ENCODE measurements around the gene WBP2NL. TPM values are rescaled to one million over a fixed set of nuclear protein-coding genes. Genes with fewer than 3 reads are reported as not detected.

WBP2NL gene
- total RNA-seq, 1 experiment from 2014 or later, result 0.22 TPM

GRCh38 chr22:41987276-41987675, 11.3 kb upstream of the WBP2NL start:
- Histone ChIP-seq H3K4ac (ENCODE audit: low read depth, low read length) (no peak overlapping the region), H3K79me2 (ENCODE audit: insufficient read depth, low read length) (no peaks in the 10 kb centered on the region), H2BK120ac (ENCODE audit: low read depth, low read length, poor library complexity, severe bottlenecking) (no peak overlapping the region), H2AFZ (ENCODE audit: low read length) (no peak overlapping the region), H2BK15ac (ENCODE audit: low read depth, low read length) (no peak overlapping the region), H3K23me2 (ENCODE audit: insufficient read length, low read depth, low read length, poor library complexity, severe bottlenecking) (no peaks in the 10 kb centered on the region), H3K9me3 (ENCODE audit: control insufficient read depth, low read depth, low read length) (no peaks in the 10 kb centered on the region), H4K20me1 (ENCODE audit: control insufficient read depth, insufficient read depth, insufficient read length) (no peaks in the 10 kb centered on the region), H2BK5ac (ENCODE audit: insufficient read length, low read length) (no peak overlapping the region), H2BK20ac (ENCODE audit: low read depth, low read length, poor library complexity, severe bottlenecking) (no peak overlapping the region), H2AK5ac (ENCODE audit: insufficient read length, low read length) (no peak overlapping the region), H3K14ac (ENCODE audit: insufficient read depth, low read length) (no peak overlapping the region), H4K8ac (replicated peaks; ENCODE audit: insufficient read length, low read depth, low read length) (no peak overlapping the region), H3K18ac (ENCODE audit: insufficient read length, low read depth, low read length) (no peak overlapping the region), H3T11ph (ENCODE audit: low read length) (no peak overlapping the region), H3K4me1 (ENCODE audit: insufficient read depth, low read length) (no peaks in the 10 kb centered on the region), H3K27ac (ENCODE audit: insufficient read length, low read depth, low read length) (no peak overlapping the region), H3K23ac (ENCODE audit: insufficient read length, low read depth, low read length) (no peak overlapping the region), H3K27me3 (ENCODE audit: insufficient read depth, low read length) (no peaks in the 10 kb centered on the region), H3K4me2 (ENCODE audit: insufficient read depth, insufficient read length, low read length) (no peak overlapping the region), H3K9ac (ENCODE audit: extremely low read depth, insufficient read length, low read length) (no peak overlapping the region), H2BK12ac (ENCODE audit: insufficient read length, low read depth, low read length) (no peak overlapping the region), H3K56ac (ENCODE audit: insufficient read length, low read depth, low read length) (no peak overlapping the region), H4K91ac (ENCODE audit: insufficient read length, low read depth, low read length) (no peak overlapping the region), H4K5ac (ENCODE audit: insufficient read length, low read depth, low read length) (no peak overlapping the region), H3K79me1 (ENCODE audit: insufficient read depth, low read depth, low read length, poor library complexity, severe bottlenecking) (no peaks in the 10 kb centered on the region)
- Mint-ChIP-seq H3K4me1 (no peaks in the 10 kb centered on the region), H3K9me3 (no peaks in the 10 kb centered on the region), H3K36me3 (ENCODE audit: insufficient read depth in 1 of 3, low read depth in 3 of 3) (peaks cover 16 to 41% (median 36%) of the 10 kb centered on the region in 3 experiments; a peak in 6 of 7 replicates), H3K27ac (no peak overlapping the region; a peak in 1 of 7 replicates), H3K27me3 (ENCODE audit: low read depth) (no peaks in the 10 kb centered on the region; the same call in 1 of the 2 replicates), H3K4me3 (no peak overlapping the region)
- WGBS (ENCODE audit: extremely low coverage, insufficient read length, low lambda C conversion rate), result no CpG with 5 or more reads among the region's 5 CpGs
- TF ChIP-seq CTCF (conservative IDR thresholded peaks at IDR 0.05), result no peak
- no peak for DNase-seq
